Ishikawa (cell line): ENCODE measurements around the gene ZNF280D.

Source experiments
- CREB1 ChIP-seq: IDR thresholded peaks from 2 replicates; pipeline ENCODE4 v1.6.1; 2012; ENCODE audit warnings: low read depth
- RAD21 ChIP-seq: IDR thresholded peaks from 2 replicates; pipeline ENCODE4 v1.6.1; 2012; ENCODE audit warnings: low read depth
- REST ChIP-seq: IDR thresholded peaks from 2 replicates; pipeline ENCODE4 v1.6.1; 2012; ENCODE audit warnings: low read depth, mild to moderate bottlenecking
- TAF1 ChIP-seq: IDR thresholded peaks from 2 replicates; pipeline ENCODE4 v1.6.1; 2012; ENCODE audit warnings: low read depth, mild to moderate bottlenecking
- TCF12 ChIP-seq: IDR thresholded peaks from 2 replicates; pipeline ENCODE4 v1.6.1; 2012; ENCODE audit warnings: low read depth
- YY1 ChIP-seq: IDR thresholded peaks from 2 replicates; pipeline ENCODE4 v1.6.1; 2012; ENCODE audit warnings: low read depth
- ZBTB7A ChIP-seq: IDR thresholded peaks from 2 replicates; pipeline ENCODE4 v1.6.1; 2012; ENCODE audit warnings: low read depth
- TF ChIP-seq, protein P1 (sequence below): IDR thresholded peaks from 2 replicates; pipeline ENCODE4 v1.6.1; 2012

DNA sequence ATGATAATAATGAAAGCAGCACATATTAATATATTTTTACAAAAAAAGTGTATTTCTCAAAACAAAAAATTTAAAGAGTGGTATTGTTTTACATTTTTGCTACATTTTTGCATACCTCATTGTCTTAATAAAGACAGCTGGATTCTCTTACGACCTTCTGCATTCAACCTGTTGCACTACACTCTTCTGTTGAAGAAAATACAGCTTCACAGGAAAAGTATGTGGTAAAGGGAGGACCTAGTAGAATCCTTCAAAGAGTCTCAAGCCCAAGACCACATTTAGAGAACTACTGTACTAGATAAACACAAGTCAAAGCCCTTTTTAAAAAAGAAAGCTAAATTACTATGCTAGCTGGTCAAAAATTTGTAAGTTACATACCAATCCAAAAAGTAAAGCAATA is 7.9 kb downstream of the ZNF280D start:
- TF ChIP-seq, protein P1, sequence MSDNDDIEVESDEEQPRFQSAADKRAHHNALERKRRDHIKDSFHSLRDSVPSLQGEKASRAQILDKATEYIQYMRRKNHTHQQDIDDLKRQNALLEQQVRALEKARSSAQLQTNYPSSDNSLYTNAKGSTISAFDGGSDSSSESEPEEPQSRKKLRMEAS = no peak
- no peak for TF ChIP-seq CREB1
- no peak for TF ChIP-seq RAD21
- no peak for TF ChIP-seq TCF12
- TF ChIP-seq ZBTB7A = no peak
- TF ChIP-seq YY1 = no peak
- no peak for TF ChIP-seq REST
- no peak for TF ChIP-seq TAF1
